ENCODE data around the gene RPA4. TPM values are rescaled to one million over a fixed set of nuclear protein-coding genes. Genes with fewer than 3 reads are reported as not detected.
A peak's percentile ranks its signal among the peaks of the same experiment; 100 is the strongest.

The RPA4 gene
- 0.03 TPM for polyA plus RNA-seq (2013, experiment 1 of 2)
- 0.03 TPM for polyA plus RNA-seq (2013, experiment 2 of 2)

- Histone ChIP-seq H3K9ac (ENCODE audit: low read depth, low read length, poor library complexity) (no peak within 1 kb of the TSS), H2BK5ac (ENCODE audit: low read length) (no peak within 1 kb of the TSS), H3K79me1 (ENCODE audit: low read depth, low read length) (no peaks in the 10 kb centered on the region), H3K4me3 (ENCODE audit: low read length in 2 of 2) (no peak within 1 kb of the TSS), H2BK15ac (ENCODE audit: low read length) (no peak within 1 kb of the TSS), H3K4ac (ENCODE audit: low read length) (no peak within 1 kb of the TSS), H2BK120ac (ENCODE audit: low read depth, low read length) (no peak within 1 kb of the TSS), H3K14ac (ENCODE audit: low read length) (no peak within 1 kb of the TSS), H3K4me2 (ENCODE audit: insufficient read depth, low read length, poor library complexity, severe bottlenecking) (no peak within 1 kb of the TSS), H3K9me3 (replicated peaks in 1 of 2; ENCODE audit: control insufficient read depth in 2 of 2, insufficient read depth in 1 of 2, low read depth in 1 of 2, low read length in 2 of 2) (no peaks in the 10 kb centered on the region), H3K23ac (ENCODE audit: low read depth, low read length, poor library complexity) (no peak within 1 kb of the TSS), H4K8ac (ENCODE audit: low read depth, low read length) (no peak within 1 kb of the TSS), H2AK5ac (ENCODE audit: low read depth, low read length) (no peak within 1 kb of the TSS), H2AFZ (ENCODE audit: low read length) (peak within 1 kb of the TSS; percentile 47), H2BK12ac (ENCODE audit: low read length) (no peak within 1 kb of the TSS), H3K36me3 (replicated peaks in 1 of 2; ENCODE audit: control insufficient read depth in 2 of 2, insufficient read depth in 2 of 2, low read length in 2 of 2) (no peaks in the 10 kb centered on the region), H3K18ac (ENCODE audit: low read length) (no peak within 1 kb of the TSS), H4K91ac (ENCODE audit: low read depth, low read length, poor library complexity) (no peak within 1 kb of the TSS), H3K27me3 (ENCODE audit: control insufficient read depth in 3 of 3, insufficient read depth in 3 of 3, low read depth in 1 of 3, low read length in 3 of 3) (no peaks in the 10 kb centered on the region), H3K27ac (replicated peaks; ENCODE audit: low read length) (no peak within 1 kb of the TSS), H3K4me1 (ENCODE audit: control insufficient read depth in 2 of 2, insufficient read depth in 1 of 2, low read depth in 1 of 2, low read length in 2 of 2) (no peaks in the 10 kb centered on the region)
- WGBS, 2 donors (ENCODE audit: extremely low coverage in 2 of 2, insufficient read length in 2 of 2, insufficient replicate concordance in 1 of 2), result no CpG with 5 or more reads among the region's 10 CpGs
- DNase-seq (ENCODE audit: low spot score), result no peak
These were observed at the start of gene RPA4 for GRCh38 chrX:96883608-96884007. RPA4 (plus strand) TSS chrX:96883908; CDS start chrX:96884311, 403 bp downstream.

GRCh38 chrX:96834137-96834536 lies 49.6 kb upstream of the RPA4 start:
- Histone ChIP-seq H2AFZ (ENCODE audit: low read length) (no peak overlapping the region), H2BK15ac (ENCODE audit: low read length) (no peak overlapping the region), H2BK12ac (ENCODE audit: low read length) (no peak overlapping the region), H3K14ac (ENCODE audit: low read length) (no peak overlapping the region), H3K4me2 (ENCODE audit: insufficient read depth, low read length, poor library complexity, severe bottlenecking) (no peak overlapping the region), H3K36me3 (replicated peaks in 1 of 2; ENCODE audit: control insufficient read depth in 2 of 2, insufficient read depth in 2 of 2, low read length in 2 of 2) (no peaks in the 10 kb centered on the region), H3K18ac (ENCODE audit: low read length) (no peak overlapping the region), H3K79me1 (ENCODE audit: low read depth, low read length) (no peaks in the 10 kb centered on the region), H3K27ac (replicated peaks; ENCODE audit: low read length) (no peak overlapping the region), H2BK5ac (ENCODE audit: low read length) (no peak overlapping the region), H3K27me3 (ENCODE audit: control insufficient read depth in 3 of 3, insufficient read depth in 3 of 3, low read depth in 1 of 3, low read length in 3 of 3) (no peaks in the 10 kb centered on the region), H2BK120ac (ENCODE audit: low read depth, low read length) (no peak overlapping the region), H3K4me3 (ENCODE audit: low read length in 2 of 2) (no peak overlapping the region), H4K8ac (ENCODE audit: low read depth, low read length) (no peak overlapping the region), H3K4ac (ENCODE audit: low read length) (no peak overlapping the region), H3K9ac (ENCODE audit: low read depth, low read length, poor library complexity) (no peak overlapping the region), H3K9me3 (replicated peaks in 1 of 2; ENCODE audit: control insufficient read depth in 2 of 2, insufficient read depth in 1 of 2, low read depth in 1 of 2, low read length in 2 of 2) (no peaks in the 10 kb centered on the region), H3K23ac (ENCODE audit: low read depth, low read length, poor library complexity) (no peak overlapping the region), H3K4me1 (ENCODE audit: control insufficient read depth in 2 of 2, insufficient read depth in 1 of 2, low read depth in 1 of 2, low read length in 2 of 2) (no peaks in the 10 kb centered on the region), H2AK5ac (ENCODE audit: low read depth, low read length) (no peak overlapping the region), H4K91ac (ENCODE audit: low read depth, low read length, poor library complexity) (no peak overlapping the region)
- WGBS, 2 donors (ENCODE audit: extremely low coverage in 2 of 2, insufficient read length in 2 of 2, insufficient replicate concordance in 1 of 2), result no CpG with 5 or more reads among the region's 1 CpG
- DNase-seq (ENCODE audit: low spot score), result no peak

- Histone ChIP-seq H3K23ac (ENCODE audit: low read depth, low read length, poor library complexity) (no peak overlapping the region), H3K27ac (replicated peaks; ENCODE audit: low read length) (no peak overlapping the region), H2AK5ac (ENCODE audit: low read depth, low read length) (no peak overlapping the region), H2BK12ac (ENCODE audit: low read length) (no peak overlapping the region), H3K9ac (ENCODE audit: low read depth, low read length, poor library complexity) (no peak overlapping the region), H4K8ac (ENCODE audit: low read depth, low read length) (no peak overlapping the region), H3K4me3 (ENCODE audit: low read length in 2 of 2) (no peak overlapping the region), H4K91ac (ENCODE audit: low read depth, low read length, poor library complexity) (no peak overlapping the region), H2BK120ac (ENCODE audit: low read depth, low read length) (no peak overlapping the region), H3K36me3 (replicated peaks in 1 of 2; ENCODE audit: control insufficient read depth in 2 of 2, insufficient read depth in 2 of 2, low read length in 2 of 2) (no peaks in the 10 kb centered on the region), H2AFZ (ENCODE audit: low read length) (no peak overlapping the region), H3K14ac (ENCODE audit: low read length) (no peak overlapping the region), H3K9me3 (replicated peaks in 1 of 2; ENCODE audit: control insufficient read depth in 2 of 2, insufficient read depth in 1 of 2, low read depth in 1 of 2, low read length in 2 of 2) (no peaks in the 10 kb centered on the region), H3K4me2 (ENCODE audit: insufficient read depth, low read length, poor library complexity, severe bottlenecking) (no peak overlapping the region), H2BK5ac (ENCODE audit: low read length) (no peak overlapping the region), H3K18ac (ENCODE audit: low read length) (no peak overlapping the region), H3K27me3 (ENCODE audit: control insufficient read depth in 3 of 3, insufficient read depth in 3 of 3, low read depth in 1 of 3, low read length in 3 of 3) (no peaks in the 10 kb centered on the region), H3K4ac (ENCODE audit: low read length) (no peak overlapping the region), H3K79me1 (ENCODE audit: low read depth, low read length) (no peaks in the 10 kb centered on the region), H3K4me1 (ENCODE audit: control insufficient read depth in 2 of 2, insufficient read depth in 1 of 2, low read depth in 1 of 2, low read length in 2 of 2) (no peaks in the 10 kb centered on the region), H2BK15ac (ENCODE audit: low read length) (no peak overlapping the region)
- DNase-seq (ENCODE audit: low spot score), result no peak
- WGBS, 2 donors (ENCODE audit: extremely low coverage in 2 of 2, insufficient read length in 2 of 2, insufficient replicate concordance in 1 of 2), result no CpG with 5 or more reads among the region's 5 CpGs
These were observed 47.9 kb upstream of the RPA4 start for GRCh38 chrX:96835660-96836289.

- no peak for DNase-seq (ENCODE audit: low spot score)
- no peaks in the 10 kb centered on the region for H3K36me3 ChIP-seq (replicated peaks in 1 of 2; ENCODE audit: control insufficient read depth in 2 of 2, insufficient read depth in 2 of 2, low read length in 2 of 2)
- no CpG with 5 or more reads among the region's 3 CpGs for WGBS, 2 donors (ENCODE audit: extremely low coverage in 2 of 2, insufficient read length in 2 of 2, insufficient replicate concordance in 1 of 2)
- H2BK15ac ChIP-seq (ENCODE audit: low read length), result no peak overlapping the region
- no peak overlapping the region for H4K8ac ChIP-seq (ENCODE audit: low read depth, low read length)
- H3K18ac ChIP-seq (ENCODE audit: low read length), result no peak overlapping the region
- no peak overlapping the region for H4K91ac ChIP-seq (ENCODE audit: low read depth, low read length, poor library complexity)
- H3K14ac ChIP-seq (ENCODE audit: low read length), result no peak overlapping the region
- H3K27ac ChIP-seq (replicated peaks; ENCODE audit: low read length), result no peak overlapping the region
- no peaks in the 10 kb centered on the region for H3K9me3 ChIP-seq (replicated peaks in 1 of 2; ENCODE audit: control insufficient read depth in 2 of 2, insufficient read depth in 1 of 2, low read depth in 1 of 2, low read length in 2 of 2)
- no peak overlapping the region for H2BK5ac ChIP-seq (ENCODE audit: low read length)
- H2BK120ac ChIP-seq (ENCODE audit: low read depth, low read length), result no peak overlapping the region
- no peak overlapping the region for H3K23ac ChIP-seq (ENCODE audit: low read depth, low read length, poor library complexity)
- no peak overlapping the region for H2BK12ac ChIP-seq (ENCODE audit: low read length)
- H3K27me3 ChIP-seq (ENCODE audit: control insufficient read depth in 3 of 3, insufficient read depth in 3 of 3, low read depth in 1 of 3, low read length in 3 of 3), result no peaks in the 10 kb centered on the region
- H3K4me3 ChIP-seq (ENCODE audit: low read length in 2 of 2), result no peak overlapping the region
- H3K4me1 ChIP-seq (ENCODE audit: control insufficient read depth in 2 of 2, insufficient read depth in 1 of 2, low read depth in 1 of 2, low read length in 2 of 2), result no peaks in the 10 kb centered on the region
- H3K79me1 ChIP-seq (ENCODE audit: low read depth, low read length), result no peaks in the 10 kb centered on the region
- no peak overlapping the region for H3K4me2 ChIP-seq (ENCODE audit: insufficient read depth, low read length, poor library complexity, severe bottlenecking)
- no peak overlapping the region for H3K4ac ChIP-seq (ENCODE audit: low read length)
- no peak overlapping the region for H2AK5ac ChIP-seq (ENCODE audit: low read depth, low read length)
- no peak overlapping the region for H3K9ac ChIP-seq (ENCODE audit: low read depth, low read length, poor library complexity)
- H2AFZ ChIP-seq (ENCODE audit: low read length), result no peak overlapping the region
These were observed 45.9 kb upstream of the RPA4 start for GRCh38 chrX:96837808-96838207.
